ENCODE measurements around the gene FBXW7. TPM values are rescaled to one million over a fixed set of nuclear protein-coding genes. Genes with fewer than 3 reads are reported as not detected.

FBXW7 gene
- total and polyA plus RNA-seq, 2 of the 8 experiments (the other 6 are each of a cell fraction or from before 2014, with no cell fraction given) = 6.0 to 26.7 TPM

- no peak for TF ChIP-seq NRF1 (IDR thresholded peaks at IDR 0.05; ENCODE audit: low read depth, low read length)
- TF ChIP-seq CBX8 (IDR thresholded peaks at IDR 0.05; ENCODE audit: borderline replicate concordance, low read depth, low read length) = no peak
- no peak for TF ChIP-seq POLR2AphosphoS5 (IDR thresholded peaks at IDR 0.05; ENCODE audit: low read depth, low read length)
These were observed 228.2 kb downstream of the FBXW7 start (continued) for GRCh38 chr4:152307669-152308068.
